Lower lobe of right lung (tissue), 2 donors: Measurements from ENCODE around the gene POLK. TPM values are rescaled to one million over a fixed set of nuclear protein-coding genes. Genes with fewer than 3 reads are reported as not detected.
"Not testable (repeated sequence)": the region's sequence is repeated elsewhere in the genome, so short reads cannot be mapped to it uniquely, and the experiment has no call there.

Source experiments
- ATAC-seq, 2 donors: fragments of 200-7000 bp; cut with Tn5 transposase; one replicate each; pipeline ENCODE4 v1.9.1; 2020 to 2022; ENCODE audit warnings: mild to moderate bottlenecking in 2 of 2, moderate library complexity in 2 of 2
- DNase-seq: peaks from one replicate; pipeline ENCODE4 v3.0.0-alpha.2; 2020
- H3K27ac ChIP-seq: fragments of 200-600 bp; one replicate; pipeline ENCODE4 v1.8.0; 2022
- H3K27me3 ChIP-seq: fragments of 200-600 bp; one replicate; pipeline ENCODE4 v1.8.0; 2022; ENCODE audit warnings: low read depth
- H3K36me3 ChIP-seq: fragments of 200-600 bp; one replicate; pipeline ENCODE4 v1.8.0; 2022; ENCODE audit warnings: mild to moderate bottlenecking
- H3K4me1 ChIP-seq: fragments of 200-600 bp; one replicate; pipeline ENCODE4 v1.8.0; 2022
- H3K4me3 ChIP-seq: fragments of 200-600 bp; one replicate; pipeline ENCODE4 v1.8.0; 2022; ENCODE audit warnings: mild to moderate bottlenecking
- H3K9me3 ChIP-seq: fragments of 200-600 bp; one replicate; pipeline ENCODE4 v1.8.0; 2022
- intact Hi-C: fragments of 100-400 bp; cut with DNase I; formaldehyde crosslinking; loops from one replicate; pipeline ENCODE4 v1.11.0; 2022
- total RNA-seq: library from RNA; stranded (reverse); fragmentation: NEBNext Ultra II Directional; extraction: Animal tissue kit (Norgen Biotek cat#: 25700); gene quantifications from one replicate; pipeline ENCODE4 v1.2.1, GENCODE V29; 2021
- TF ChIP-seq, protein P1 (sequence below): fragments of 200-600 bp; IDR thresholded peaks from one replicate; pipeline ENCODE4 v1.8.0; 2022; ENCODE audit warnings: antibody characterized with exemption, mild to moderate bottlenecking
- donor health status: DM: no; HTN: yes; CAD: no; lungs with severe emphysema.

Gene POLK
- total RNA-seq, 1 donor from 2014 or later = 39.6 TPM

DNA sequence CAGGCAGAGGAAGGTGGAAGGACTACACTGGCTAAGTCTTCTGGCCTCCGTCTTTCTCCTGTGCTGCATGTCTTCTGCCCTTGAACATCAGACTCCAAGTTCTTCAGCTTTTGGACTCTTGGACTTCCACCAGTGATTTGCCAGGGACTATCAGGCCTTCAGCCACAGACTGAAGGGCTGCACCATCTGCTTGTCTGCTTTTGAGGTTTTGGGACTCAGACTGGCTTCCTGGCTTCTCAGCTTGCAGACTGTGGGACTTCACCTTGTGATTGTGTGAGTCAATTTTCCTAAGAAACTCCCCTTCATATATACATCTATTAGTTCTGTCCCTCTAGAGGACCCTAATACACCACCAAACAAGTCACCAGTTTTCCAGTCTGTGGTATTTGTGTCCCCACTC is 89.9 kb downstream of the POLK start:
- no peaks in the 10 kb centered on the region for H3K9me3 ChIP-seq
- DNase-seq (no peak), ATAC-seq (no peak)
- no peaks in the 10 kb centered on the region for H3K4me1 ChIP-seq
- TF ChIP-seq, protein P1, sequence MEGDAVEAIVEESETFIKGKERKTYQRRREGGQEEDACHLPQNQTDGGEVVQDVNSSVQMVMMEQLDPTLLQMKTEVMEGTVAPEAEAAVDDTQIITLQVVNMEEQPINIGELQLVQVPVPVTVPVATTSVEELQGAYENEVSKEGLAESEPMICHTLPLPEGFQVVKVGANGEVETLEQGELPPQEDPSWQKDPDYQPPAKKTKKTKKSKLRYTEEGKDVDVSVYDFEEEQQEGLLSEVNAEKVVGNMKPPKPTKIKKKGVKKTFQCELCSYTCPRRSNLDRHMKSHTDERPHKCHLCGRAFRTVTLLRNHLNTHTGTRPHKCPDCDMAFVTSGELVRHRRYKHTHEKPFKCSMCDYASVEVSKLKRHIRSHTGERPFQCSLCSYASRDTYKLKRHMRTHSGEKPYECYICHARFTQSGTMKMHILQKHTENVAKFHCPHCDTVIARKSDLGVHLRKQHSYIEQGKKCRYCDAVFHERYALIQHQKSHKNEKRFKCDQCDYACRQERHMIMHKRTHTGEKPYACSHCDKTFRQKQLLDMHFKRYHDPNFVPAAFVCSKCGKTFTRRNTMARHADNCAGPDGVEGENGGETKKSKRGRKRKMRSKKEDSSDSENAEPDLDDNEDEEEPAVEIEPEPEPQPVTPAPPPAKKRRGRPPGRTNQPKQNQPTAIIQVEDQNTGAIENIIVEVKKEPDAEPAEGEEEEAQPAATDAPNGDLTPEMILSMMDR = no peak
- no peak overlapping the region for H3K27ac ChIP-seq
- no peaks in the 10 kb centered on the region for H3K27me3 ChIP-seq
- intact Hi-C loops = no loop called here
- H3K4me3 ChIP-seq = no peak overlapping the region
- H3K36me3 ChIP-seq = peaks cover 28% of the 10 kb centered on the region

DNA sequence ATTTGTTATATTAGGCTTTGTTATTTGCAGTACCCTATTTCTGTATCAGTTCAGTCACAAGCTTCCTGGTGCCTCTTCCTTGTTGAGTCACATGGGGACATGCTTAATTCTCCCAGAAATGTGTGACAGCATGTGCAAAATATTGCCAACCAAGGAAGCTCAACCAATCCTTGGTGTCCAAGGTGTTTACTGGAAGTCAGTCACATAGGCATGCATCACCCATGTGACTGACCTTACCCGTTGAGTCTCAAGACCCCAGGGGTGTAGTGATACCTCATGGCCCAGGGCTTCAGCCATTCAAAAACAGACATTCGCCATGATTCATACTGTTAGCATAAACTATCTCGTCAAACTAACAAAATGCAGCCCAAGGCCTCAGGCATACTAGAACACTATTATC is 90.3 kb downstream of the POLK start:
- intact Hi-C loops = no loop called here
- ATAC-seq = no peak

DNA sequence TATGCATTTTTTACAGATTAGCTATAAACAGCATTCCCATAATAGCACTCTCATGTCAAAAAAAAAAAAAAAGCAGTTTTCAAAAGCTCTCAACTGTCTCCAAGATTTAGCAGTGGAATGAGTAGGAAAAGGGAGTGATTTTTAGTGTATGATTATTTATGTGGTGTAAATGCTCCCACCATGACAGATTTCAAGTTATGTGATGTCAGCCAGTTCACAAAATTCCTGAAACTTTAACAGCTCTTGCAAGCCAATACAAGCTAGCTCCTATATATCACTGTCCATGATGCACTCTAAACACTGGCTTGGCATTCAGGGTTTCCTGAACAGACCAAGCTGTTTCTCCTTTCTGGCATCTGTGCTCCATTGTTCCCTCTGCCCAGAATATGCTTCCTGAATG is 91.7 kb downstream of the POLK start:
- Histone ChIP-seq H3K27me3 (no peaks in the 10 kb centered on the region), H3K4me3 (no peak overlapping the region), H3K36me3 (peaks cover 16% of the 10 kb centered on the region), H3K4me1 (no peaks in the 10 kb centered on the region), H3K27ac (no peak overlapping the region), H3K9me3 (no peaks in the 10 kb centered on the region)
- no peak for DNase-seq
- intact Hi-C loops = no loop called here
- ATAC-seq = no peak
- TF ChIP-seq, protein P1 = no peak

More for the DNA sequence above, 90.3 kb downstream of the POLK start:
- no peaks in the 10 kb centered on the region for H3K4me1 ChIP-seq
- H3K36me3 ChIP-seq = peaks cover 24% of the 10 kb centered on the region
- DNase-seq = no peak
- H3K27ac ChIP-seq = no peak overlapping the region
- no peaks in the 10 kb centered on the region for H3K9me3 ChIP-seq
- H3K4me3 ChIP-seq = no peak overlapping the region
- TF ChIP-seq, protein P1 = no peak
- no peaks in the 10 kb centered on the region for H3K27me3 ChIP-seq

DNA sequence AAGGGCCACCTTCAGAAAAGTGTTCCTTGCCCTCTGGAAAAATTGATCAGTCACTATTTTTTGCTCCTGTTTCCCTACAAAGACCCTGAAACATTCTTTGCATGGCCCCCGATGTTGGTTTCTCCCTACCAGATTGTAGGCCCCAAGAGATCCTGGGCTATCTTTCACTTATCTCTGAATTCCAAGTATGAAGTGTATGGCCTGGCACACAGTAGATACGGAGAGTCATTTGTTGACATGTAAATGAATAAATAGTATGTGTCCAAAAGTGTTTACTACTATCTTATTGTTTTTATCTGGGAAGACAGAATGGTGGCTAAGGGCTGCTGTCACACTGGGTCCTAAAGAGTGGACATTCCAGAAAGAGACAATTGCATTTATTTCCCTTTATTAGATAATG is 92.1 kb downstream of the POLK start:
- Histone ChIP-seq H3K36me3 (peaks cover 16% of the 10 kb centered on the region), H3K4me3 (no peak overlapping the region), H3K4me1 (no peaks in the 10 kb centered on the region), H3K27me3 (no peaks in the 10 kb centered on the region), H3K27ac (no peak overlapping the region), H3K9me3 (no peaks in the 10 kb centered on the region)
- DNase-seq (no peak), ATAC-seq (no peak)
- intact Hi-C loops = no loop called here
- TF ChIP-seq, protein P1 = no peak

DNA sequence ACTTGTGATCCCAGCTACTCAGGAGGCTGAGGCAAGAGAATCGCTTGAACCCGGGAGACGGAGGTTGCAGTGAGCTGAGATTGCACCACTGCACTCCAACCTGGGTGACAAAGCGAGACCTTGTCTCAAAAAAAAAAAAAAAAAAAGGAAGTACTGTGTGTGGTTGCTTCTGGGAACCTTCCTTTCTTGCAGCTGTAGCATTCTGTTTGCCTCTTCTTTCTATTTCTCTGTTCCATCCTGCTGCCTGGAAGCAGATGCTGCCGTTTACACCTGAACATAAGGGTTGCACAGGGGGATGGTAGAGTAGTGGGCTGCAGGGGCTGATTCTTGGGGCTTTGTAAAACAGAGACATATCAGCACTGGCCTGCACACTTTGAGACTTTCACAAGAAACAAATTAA is 95.7 kb downstream of the POLK start:
- H3K4me3 ChIP-seq, ATAC-seq, DNase-seq, H3K9me3 ChIP-seq, H3K4me1 ChIP-seq, H3K27me3 ChIP-seq, H3K27ac ChIP-seq, H3K36me3 ChIP-seq, intact Hi-C loops: not testable (repeated sequence)

DNA sequence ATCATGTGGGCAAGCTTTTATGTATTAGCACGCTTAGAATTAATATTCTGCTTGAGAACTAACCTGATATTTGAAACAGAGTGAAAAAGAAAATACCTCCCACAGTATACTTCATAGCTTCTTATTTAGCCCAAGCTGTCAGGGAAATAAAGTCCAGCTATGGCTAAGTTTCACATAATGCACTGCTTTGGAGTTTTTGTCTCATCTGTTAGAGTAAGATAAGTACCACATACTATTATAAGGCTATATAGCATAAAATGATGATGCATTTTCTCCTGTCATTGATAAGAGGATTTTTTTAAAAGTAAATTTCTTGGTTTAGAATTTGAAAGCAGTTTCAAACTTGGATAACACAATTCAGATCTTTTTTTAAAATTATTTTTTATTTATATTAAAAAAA is 97.2 kb downstream of the POLK start:
- Histone ChIP-seq H3K27ac (no peak overlapping the region), H3K27me3 (no peaks in the 10 kb centered on the region), H3K4me1 (peaks cover 5% of the 10 kb centered on the region), H3K36me3 (no peaks in the 10 kb centered on the region), H3K4me3 (no peak overlapping the region), H3K9me3 (no peaks in the 10 kb centered on the region)
- DNase-seq (no peak), ATAC-seq (no peak)
- TF ChIP-seq, protein P1 = no peak
- intact Hi-C loops = no loop called here
